HCT116 (cell line): Measurements from ENCODE around the gene CARS1. TPM values are rescaled to one million over a fixed set of nuclear protein-coding genes. Genes with fewer than 3 reads are reported as not detected.

ENCODE experiments used
- ATAC-seq: fragments of 200-7000 bp; cut with Tn5 transposase; 2 replicates; pipeline ENCODE4 v1.9.1; 2020; ENCODE audit warnings: mild to moderate bottlenecking, moderate library complexity
- BruUV-seq: library from RNA; stranded (reverse); fragments of 400-500 nt; replicated peaks from 2 replicates; lab custom pipeline; 2021; lab: Mats Ljungman, UMichigan
- CTCF ChIA-PET: fragments of 300-600 bp; sonication (Branson Sonifier 250); formaldehyde crosslinking; loops from one replicate; lab custom pipeline; 2021; ENCODE audit warnings: antibody characterized with exemption; lab: Charles Lee
- POLR2A ChIA-PET: fragments of 300-600, 350-600 bp; sonication (Branson Sonifier 250); formaldehyde crosslinking; loops from one replicate; lab custom pipeline; 2021; ENCODE audit warnings: antibody characterized with exemption; lab: Charles Lee
- RAD21 ChIA-PET, 2 experiments: fragments of 300-600 bp; sonication (Branson Sonifier 250); formaldehyde crosslinking; loops; one replicate each; lab custom pipeline; 2023; ENCODE audit warnings: low total read pairs in 2 of 2; ENCODE audit not compliant: uncharacterized antibody in 2 of 2, unreplicated experiment in 2 of 2, low non-redundant PET in 1 of 2; lab: Charles Lee
- DNase-seq: peaks from one replicate; pipeline ENCODE4 v3.0.0-alpha.2; 2010; ENCODE audit warnings: low read depth, low spot score
- H2AFZ ChIP-seq: fragments of 200-600 bp; shearing (Covaris generic), sonication (generic); 2 replicates; pipeline ENCODE4 v1.6.1; 2017; ENCODE audit warnings: low read depth, mixed run types, mixed read lengths, antibody characterized with exemption, low read length; ENCODE audit not compliant: poor library complexity, severe bottlenecking
- H3K27ac ChIP-seq: 2 replicates; pipeline ENCODE4 v1.5.1; 2012; ENCODE audit warnings: low read depth, low read length
- H3K27me3 ChIP-seq: fragments of 200-600 bp; sonication (generic); 2 replicates; pipeline ENCODE4 v1.6.1; 2016; ENCODE audit warnings: mixed run types, low read length, mixed read lengths; ENCODE audit not compliant: insufficient read depth
- H3K36me3 ChIP-seq, 2 experiments: fragments of 200-500 bp in 1 of 2; fragments of 200-600 bp in 1 of 2; sonication (Bioruptor generic) in 1 of 2; sonication (generic) in 1 of 2; 2 replicates each; pipeline versions ENCODE4 v1.5.1 to v1.6.1; 2014 to 2016; ENCODE audit warnings: low read length in 2 of 2, inconsistent platforms in 1 of 2, mixed read lengths in 1 of 2, mixed run types in 1 of 2; ENCODE audit not compliant: insufficient read depth in 2 of 2, control insufficient read depth in 1 of 2
- H3K4me1 ChIP-seq, 2 experiments: fragments of 200-600 bp in 1 of 2; sonication (generic) in 1 of 2; 2 replicates each; pipeline versions ENCODE4 v1.5.1 to v1.6.1; 2012 to 2017; ENCODE audit warnings: low read length in 2 of 2, inconsistent platforms in 1 of 2, mild to moderate bottlenecking in 1 of 2, mixed read lengths in 1 of 2, mixed run types in 1 of 2, moderate library complexity in 1 of 2; ENCODE audit not compliant: insufficient read depth in 2 of 2, control insufficient read depth in 1 of 2
- H3K4me2 ChIP-seq: fragments of 200-600 bp; sonication (generic); 2 replicates; pipeline ENCODE4 v1.6.1; 2017; ENCODE audit warnings: mixed run types, low read length, mixed read lengths
- H3K4me3 ChIP-seq, 2 experiments: fragments of 200-600 bp in 1 of 2; sonication (generic) in 1 of 2; replicated peaks in 1 of 2; 2 replicates each; pipeline ENCODE4 v1.5.1; 2011 to 2016; ENCODE audit warnings: low read length in 2 of 2, control low read depth in 1 of 2, low read depth in 1 of 2, mild to moderate bottlenecking in 1 of 2, mixed read lengths in 1 of 2, mixed run types in 1 of 2
- H3K79me2 ChIP-seq: fragments of 200-600 bp; sonication (generic); 2 replicates; pipeline ENCODE4 v1.6.1; 2017; ENCODE audit warnings: mild to moderate bottlenecking, mixed run types, low read length, moderate library complexity, mixed read lengths; ENCODE audit not compliant: insufficient read depth
- H3K9ac ChIP-seq: fragments of 200-600 bp; sonication (generic); 2 replicates; pipeline ENCODE4 v1.6.1; 2016; ENCODE audit warnings: low read length, mixed read lengths
- H3K9me2 ChIP-seq: fragments of 200-600 bp; sonication (generic), shearing (Covaris generic); 2 replicates; pipeline ENCODE4 v1.6.1; 2017; ENCODE audit warnings: mixed run types, mild to moderate bottlenecking, moderate library complexity; ENCODE audit not compliant: insufficient read depth
- H3K9me3 ChIP-seq, 2 experiments: fragments of 200-500 bp in 1 of 2; fragments of 200-600 bp in 1 of 2; sonication (Bioruptor generic) in 1 of 2; sonication (generic) in 1 of 2; 2 replicates each; pipeline ENCODE4 v1.6.1; 2014 to 2017; ENCODE audit warnings: low read length in 2 of 2, mixed read lengths in 2 of 2, inconsistent platforms in 1 of 2, low read depth in 1 of 2, mild to moderate bottlenecking in 1 of 2, mixed run types in 1 of 2, moderate library complexity in 1 of 2; ENCODE audit not compliant: control insufficient read depth in 1 of 2, insufficient read depth in 1 of 2
- H4K20me1 ChIP-seq: fragments of 200-600 bp; sonication (generic), shearing (Covaris generic); 2 replicates; pipeline ENCODE4 v1.6.1; 2017; ENCODE audit warnings: mixed run types, mild to moderate bottlenecking, moderate library complexity; ENCODE audit not compliant: insufficient read depth
- CBX3 ChIP-seq: IDR thresholded peaks from 2 replicates; pipeline ENCODE4 v1.6.1; 2012; ENCODE audit warnings: low read depth
- CTCF ChIP-seq, 3 experiments: fragments of 200-600 bp in 1 of 3; sonication (generic) in 1 of 3; IDR thresholded peaks in 2 of 3; conservative IDR thresholded peaks in 1 of 3; 2 replicates each; pipeline ENCODE4 v1.5.1; 2012 to 2017; ENCODE audit warnings: low read depth in 2 of 3, low read length in 2 of 3, antibody characterized with exemption in 1 of 3, borderline replicate concordance in 1 of 3, control low read depth in 1 of 3, mild to moderate bottlenecking in 1 of 3, mixed read lengths in 1 of 3, mixed run types in 1 of 3, moderate library complexity in 1 of 3; ENCODE audit not compliant: insufficient read depth in 1 of 3
- EGR1 ChIP-seq: IDR thresholded peaks from 2 replicates; pipeline ENCODE4 v1.6.1; 2012; ENCODE audit warnings: low read depth
- EZH2phosphoT487 ChIP-seq: fragments of 200-600 bp; IDR thresholded peaks from 2 replicates; pipeline ENCODE4 v1.6.1; 2018; ENCODE audit warnings: antibody characterized with exemption, borderline replicate concordance
- JUND ChIP-seq: IDR thresholded peaks from 2 replicates; pipeline ENCODE4 v1.6.1; 2012
- MAX ChIP-seq: IDR thresholded peaks from 2 replicates; pipeline ENCODE4 v1.6.1; 2012
- POLR2AphosphoS5 ChIP-seq: IDR thresholded peaks from 2 replicates; pipeline ENCODE4 v1.6.1; 2011; ENCODE audit warnings: mild to moderate bottlenecking, low read depth, low read length, moderate library complexity
- RAD21 ChIP-seq: IDR thresholded peaks from 2 replicates; pipeline ENCODE4 v1.6.1; 2012; ENCODE audit warnings: low read depth, mild to moderate bottlenecking
- TCF7L2 ChIP-seq: IDR thresholded peaks from 2 replicates; pipeline ENCODE4 v1.7.0; 2011; ENCODE audit warnings: borderline replicate concordance, inconsistent platforms; ENCODE audit not compliant: insufficient read depth, insufficient read length; ENCODE audit errors: extremely low read depth
- YY1 ChIP-seq: IDR thresholded peaks from 2 replicates; pipeline ENCODE4 v1.6.1; 2011; ENCODE audit warnings: low read length, low read depth, moderate library complexity, mild to moderate bottlenecking; ENCODE audit not compliant: insufficient replicate concordance; ENCODE audit errors: extremely low read depth
- ZBTB33 ChIP-seq: IDR thresholded peaks from 2 replicates; pipeline ENCODE4 v1.6.1; 2011; ENCODE audit warnings: mild to moderate bottlenecking, low read length, moderate library complexity; ENCODE audit not compliant: insufficient replicate concordance; ENCODE audit errors: extremely low read depth
- intact Hi-C: fragments of 100-400 bp; cut with micrococcal nuclease; formaldehyde crosslinking; loops from 2 replicates; pipeline ENCODE4 v1.10.0; 2022
- total RNA-seq: library from RNA; stranded (reverse); gene quantifications from one replicate; pipeline ENCODE4 v1.2.1, GENCODE V29; 2021; ENCODE audit not compliant: unreplicated experiment
- TF ChIP-seq, protein P1 (sequence below): IDR thresholded peaks from 2 replicates; pipeline ENCODE4 v1.6.1; 2012; ENCODE audit warnings: low read depth
- TF ChIP-seq, protein P2 (sequence below): IDR thresholded peaks from 2 replicates; pipeline ENCODE4 v1.6.1; 2012

Gene CARS1
- total RNA-seq, 1 experiment from 2014 or later, result 124 TPM

GRCh38 chr11:3001496-3001895, 55.7 kb downstream of the CARS1 start:
- Histone ChIP-seq H3K9me2 (no peaks in the 10 kb centered on the region), H2AFZ (no peak overlapping the region), H3K4me2 (no peak overlapping the region), H4K20me1 (no peaks in the 10 kb centered on the region), H3K4me3 (no peak overlapping the region), H3K27ac (no peak overlapping the region), H3K4me1 (no peaks in the 10 kb centered on the region), H3K9me3 (no peaks in the 10 kb centered on the region), H3K9ac (no peak overlapping the region), H3K27me3 (no peaks in the 10 kb centered on the region), H3K79me2 (no peaks in the 10 kb centered on the region), H3K36me3 (peaks cover 17 to 24% of the 10 kb centered on the region in 2 experiments; a peak in 3 of 4 replicates)
- ChIA-PET CTCF (no interaction called here), POLR2A (no interaction called here), RAD21 (no interaction called here)
- ATAC-seq (no peak), DNase-seq (no peak)
- TF ChIP-seq EZH2phosphoT487 (no peak), CTCF (IDR thresholded peaks at IDR 0.05 in 2 of 3, conservative IDR thresholded peaks at IDR 0.05 in 1 of 3; ENCODE audit: borderline replicate concordance in 1 of 3, insufficient read depth in 1 of 3, low read depth in 2 of 3, low read length in 2 of 3) (no peak), CBX3 (no peak), MAX (no peak), ZBTB33 (no peak), EGR1 (no peak), JUND (no peak), YY1 (no peak), TCF7L2 (no peak), POLR2AphosphoS5 (no peak), RAD21 (no peak)
- TF ChIP-seq, protein P1, sequence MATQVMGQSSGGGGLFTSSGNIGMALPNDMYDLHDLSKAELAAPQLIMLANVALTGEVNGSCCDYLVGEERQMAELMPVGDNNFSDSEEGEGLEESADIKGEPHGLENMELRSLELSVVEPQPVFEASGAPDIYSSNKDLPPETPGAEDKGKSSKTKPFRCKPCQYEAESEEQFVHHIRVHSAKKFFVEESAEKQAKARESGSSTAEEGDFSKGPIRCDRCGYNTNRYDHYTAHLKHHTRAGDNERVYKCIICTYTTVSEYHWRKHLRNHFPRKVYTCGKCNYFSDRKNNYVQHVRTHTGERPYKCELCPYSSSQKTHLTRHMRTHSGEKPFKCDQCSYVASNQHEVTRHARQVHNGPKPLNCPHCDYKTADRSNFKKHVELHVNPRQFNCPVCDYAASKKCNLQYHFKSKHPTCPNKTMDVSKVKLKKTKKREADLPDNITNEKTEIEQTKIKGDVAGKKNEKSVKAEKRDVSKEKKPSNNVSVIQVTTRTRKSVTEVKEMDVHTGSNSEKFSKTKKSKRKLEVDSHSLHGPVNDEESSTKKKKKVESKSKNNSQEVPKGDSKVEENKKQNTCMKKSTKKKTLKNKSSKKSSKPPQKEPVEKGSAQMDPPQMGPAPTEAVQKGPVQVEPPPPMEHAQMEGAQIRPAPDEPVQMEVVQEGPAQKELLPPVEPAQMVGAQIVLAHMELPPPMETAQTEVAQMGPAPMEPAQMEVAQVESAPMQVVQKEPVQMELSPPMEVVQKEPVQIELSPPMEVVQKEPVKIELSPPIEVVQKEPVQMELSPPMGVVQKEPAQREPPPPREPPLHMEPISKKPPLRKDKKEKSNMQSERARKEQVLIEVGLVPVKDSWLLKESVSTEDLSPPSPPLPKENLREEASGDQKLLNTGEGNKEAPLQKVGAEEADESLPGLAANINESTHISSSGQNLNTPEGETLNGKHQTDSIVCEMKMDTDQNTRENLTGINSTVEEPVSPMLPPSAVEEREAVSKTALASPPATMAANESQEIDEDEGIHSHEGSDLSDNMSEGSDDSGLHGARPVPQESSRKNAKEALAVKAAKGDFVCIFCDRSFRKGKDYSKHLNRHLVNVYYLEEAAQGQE, result no peak
- TF ChIP-seq, protein P2, sequence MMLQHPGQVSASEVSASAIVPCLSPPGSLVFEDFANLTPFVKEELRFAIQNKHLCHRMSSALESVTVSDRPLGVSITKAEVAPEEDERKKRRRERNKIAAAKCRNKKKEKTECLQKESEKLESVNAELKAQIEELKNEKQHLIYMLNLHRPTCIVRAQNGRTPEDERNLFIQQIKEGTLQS, result no peak
- no TSS peak for BruUV-seq
- intact Hi-C loops, result no loop called here
